ENCODE data around the gene TMEM184B.
A peak's percentile ranks its signal among the peaks of the same experiment; 100 is the strongest.

Gene TMEM184B

DNA sequence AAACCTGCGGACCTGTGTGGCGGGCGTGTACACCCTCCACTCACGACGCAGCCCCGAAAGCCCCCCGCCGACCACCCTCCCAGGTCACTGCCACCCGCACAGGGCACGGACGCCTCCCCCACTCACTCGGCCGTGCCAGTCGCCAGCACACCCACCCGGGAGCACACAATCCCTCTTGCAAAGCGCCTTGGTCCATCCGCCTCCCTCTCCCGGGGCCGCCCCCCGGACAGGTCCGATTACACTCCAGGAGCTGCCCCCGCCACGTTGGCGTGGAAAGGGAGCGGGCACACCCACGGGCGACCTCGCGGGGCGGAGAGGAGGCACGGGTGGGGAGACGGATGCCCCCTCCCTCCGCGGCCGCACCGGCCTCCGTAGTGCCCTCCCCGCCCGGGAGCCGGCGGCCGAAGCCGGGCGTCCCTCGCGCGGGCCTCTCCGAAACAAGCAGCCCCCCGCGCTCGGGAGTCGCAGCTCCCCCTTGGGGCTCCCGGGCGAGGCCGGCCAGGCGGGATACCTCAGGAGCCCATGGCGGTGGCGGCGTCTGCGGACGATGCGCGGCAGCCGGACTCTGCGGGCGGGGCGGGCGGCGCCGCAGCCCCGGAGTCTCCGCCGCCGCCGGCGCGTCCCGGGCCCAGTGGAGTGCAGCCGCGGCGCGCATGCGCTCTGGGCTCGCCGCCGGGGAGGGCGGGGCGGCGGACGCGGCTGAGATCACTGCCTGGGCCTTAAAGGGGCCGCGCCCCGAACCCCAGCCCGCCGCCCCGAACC, at the start of gene TMEM184B:
TSS of gene TMEM184B (minus strand) at position 638 of the 762 bp plus-strand sequence. CDS start 25,049 bp downstream, outside the sequence.
- peak; percentile 85 for DNase-seq
- no peak for TF ChIP-seq CTCF (IDR thresholded peaks at IDR 0.05)
- Mint-ChIP-seq H3K27me3 (ENCODE audit: low read depth, poor library complexity) (peaks cover 5% of the 10 kb centered on the region), H3K36me3 (ENCODE audit: low read depth) (peaks cover 4% of the 10 kb centered on the region), H3K4me1 (peaks cover 84% of the 10 kb centered on the region), H3K27ac (peak within 1 kb of the TSS; percentile 34), H3K4me3 (peak within 1 kb of the TSS; percentile 87), H3K9me3 (no peaks in the 10 kb centered on the region)

DNA sequence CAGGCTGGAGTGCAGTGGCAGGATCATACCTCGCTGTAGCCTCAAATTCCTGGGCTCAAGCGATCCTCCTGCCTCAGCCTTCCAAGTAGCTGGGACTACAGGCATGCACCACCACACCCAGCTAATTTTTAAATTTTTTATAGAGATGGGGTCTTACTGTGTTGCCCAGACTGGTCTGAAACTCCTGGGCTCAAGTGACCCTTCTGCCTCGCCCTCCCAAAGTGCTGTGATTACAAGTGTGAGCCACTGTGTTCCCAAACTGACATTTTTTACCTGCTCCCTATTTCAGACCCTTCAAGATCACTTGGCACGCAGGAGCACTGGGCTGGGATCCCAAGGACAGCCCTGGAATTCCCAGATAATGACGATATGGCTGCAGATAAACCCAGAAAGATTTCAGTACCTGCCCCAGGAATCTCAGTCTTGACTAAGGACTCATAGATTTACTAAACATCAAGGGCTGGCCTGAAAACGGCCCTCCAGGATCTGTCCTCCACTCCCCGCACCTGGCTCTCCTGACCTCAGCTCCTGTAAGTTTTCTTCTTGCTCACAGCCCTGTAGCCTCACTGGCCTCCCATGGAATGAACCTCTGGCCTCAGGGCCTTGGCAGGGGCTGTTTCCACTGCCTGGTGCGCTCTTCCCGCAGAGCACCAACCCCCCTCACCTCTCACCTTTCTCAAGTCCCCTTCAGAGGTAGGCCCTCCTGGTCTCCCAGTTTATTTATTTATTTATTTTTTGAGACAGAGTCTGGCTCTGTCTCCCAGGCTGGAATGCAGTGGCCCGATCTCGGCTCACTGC, 48.0 kb upstream of the TMEM184B start:
- H3K27ac Mint-ChIP-seq = no peak overlapping the region
- H3K36me3 Mint-ChIP-seq (ENCODE audit: low read depth) = no peaks in the 10 kb centered on the region

DNA sequence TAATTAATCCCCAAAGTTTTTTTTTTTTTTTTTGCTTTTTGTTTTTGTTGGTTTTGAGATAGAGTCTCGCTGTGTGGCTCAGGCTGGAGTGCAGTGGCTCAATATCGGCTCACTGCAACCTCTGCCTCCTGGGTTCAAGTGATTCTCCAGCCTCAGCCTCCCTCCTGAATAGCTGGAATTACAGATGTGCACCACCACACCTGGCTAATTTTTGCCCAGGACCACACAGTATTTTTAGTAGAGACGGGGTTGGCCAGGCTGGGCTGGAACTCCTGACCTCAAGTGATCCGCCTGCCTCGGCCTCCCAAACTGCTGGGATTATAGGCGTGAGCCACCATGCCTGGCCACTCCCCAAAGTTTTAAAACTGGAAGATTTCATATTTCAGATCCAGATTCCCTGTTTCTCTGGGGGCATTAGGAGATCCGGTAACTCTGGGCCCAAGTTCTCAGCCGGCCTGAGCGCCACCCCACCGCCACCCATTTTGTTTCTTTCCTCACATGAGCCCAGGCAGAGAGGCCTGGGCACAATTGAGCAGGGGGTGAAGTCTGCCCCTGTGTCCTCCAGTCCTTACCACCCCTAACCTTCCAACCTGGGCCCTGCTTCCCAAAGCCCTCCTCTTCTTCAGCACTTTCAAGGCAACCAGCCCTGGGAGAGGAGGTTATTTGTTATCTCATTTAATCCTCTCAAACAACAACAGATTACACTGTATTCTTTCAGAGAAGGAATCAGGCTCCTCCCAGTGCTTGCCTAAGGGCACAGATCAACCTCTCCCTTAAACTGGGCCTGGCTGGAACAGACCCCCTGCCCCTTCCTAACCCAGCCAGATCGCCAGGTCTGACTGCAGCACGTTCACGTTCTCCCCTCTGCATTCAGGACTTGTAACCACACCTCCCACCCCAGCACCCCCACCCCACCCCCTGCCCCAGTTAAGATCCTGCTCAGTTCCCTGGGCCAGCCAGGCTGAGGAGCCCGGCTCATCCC, 46.3 kb upstream of the TMEM184B start:
- Mint-ChIP-seq H3K27me3 (ENCODE audit: low read depth, poor library complexity) (peaks cover 3% of the 10 kb centered on the region), H3K4me1 (peaks cover 46% of the 10 kb centered on the region), H3K36me3 (ENCODE audit: low read depth) (no peaks in the 10 kb centered on the region), H3K9me3 (no peaks in the 10 kb centered on the region), H3K4me3 (peak overlapping the region; percentile 32), H3K27ac (peak overlapping the region; percentile 66)
- DNase-seq = no peak
- no peak for TF ChIP-seq CTCF (IDR thresholded peaks at IDR 0.05)

More for the DNA sequence above, 48.0 kb upstream of the TMEM184B start:
- no peak for DNase-seq
- no peaks in the 10 kb centered on the region for H3K9me3 Mint-ChIP-seq
- no peak for TF ChIP-seq CTCF (IDR thresholded peaks at IDR 0.05)
- H3K4me1 Mint-ChIP-seq = peaks cover 29% of the 10 kb centered on the region
- H3K4me3 Mint-ChIP-seq = no peak overlapping the region
- H3K27me3 Mint-ChIP-seq (ENCODE audit: low read depth, poor library complexity) = no peaks in the 10 kb centered on the region

DNA sequence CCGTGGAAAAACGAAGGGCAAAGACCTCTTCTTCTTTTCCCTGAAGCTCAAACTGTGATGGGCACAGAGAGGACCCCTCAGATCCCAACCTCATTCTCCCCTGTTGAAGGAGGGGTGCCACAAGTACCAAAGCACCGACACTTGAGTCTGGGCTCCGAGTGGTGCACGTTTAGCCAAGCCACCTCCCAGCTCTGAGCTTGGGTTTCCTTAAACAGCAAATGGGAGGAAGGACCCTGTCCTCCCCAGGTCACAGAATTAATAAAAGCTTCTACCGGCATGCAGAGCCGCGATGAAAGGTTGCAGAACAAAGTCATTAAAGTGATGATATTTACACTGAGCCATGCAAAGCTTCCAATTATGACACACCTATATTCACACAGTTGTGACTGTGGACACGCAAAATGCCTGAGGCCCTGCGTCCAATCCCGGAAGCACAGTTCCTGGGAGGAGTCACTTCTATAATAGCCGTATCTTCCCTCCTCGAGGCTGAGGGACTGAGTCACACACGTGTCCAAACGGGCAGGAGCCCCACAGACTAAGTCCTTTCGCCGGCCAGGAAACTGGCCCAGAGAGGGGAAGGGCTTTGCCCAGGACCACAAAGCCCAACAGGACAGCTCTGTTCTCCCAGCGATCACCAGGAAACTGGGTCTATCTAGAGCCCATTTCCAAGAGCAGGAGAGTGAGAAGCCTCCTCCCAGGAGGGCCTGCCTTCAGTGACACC, 45.3 kb upstream of the TMEM184B start:
- no peak for DNase-seq
- no peak for TF ChIP-seq CTCF (IDR thresholded peaks at IDR 0.05)
- Mint-ChIP-seq H3K27me3 (ENCODE audit: low read depth, poor library complexity) (peaks cover 3% of the 10 kb centered on the region), H3K4me3 (peak overlapping the region; percentile 81), H3K9me3 (no peaks in the 10 kb centered on the region), H3K4me1 (peaks cover 54% of the 10 kb centered on the region), H3K27ac (peak overlapping the region; percentile 97), H3K36me3 (ENCODE audit: low read depth) (peaks cover 3% of the 10 kb centered on the region)

All from nephron progenitor cell (in vitro differentiated cells).